Measurements from ENCODE around the gene RANGRF. TPM values are rescaled to one million over a fixed set of nuclear protein-coding genes. Genes with fewer than 3 reads are reported as not detected.

Gene RANGRF
- total RNA-seq, 1 donor from 2014 or later = 25.6 TPM

- DNase-seq = no peak
- intact Hi-C loops (cut with micrococcal nuclease) = no loop called here
- Histone ChIP-seq H3K9me3 (replicated peaks) (no peaks in the 10 kb centered on the region), H3K4me3 (no peak overlapping the region), H3K36me3 (peaks cover 6% of the 10 kb centered on the region), H3K27ac (replicated peaks) (no peak overlapping the region), H3K4me1 (peaks cover 43% of the 10 kb centered on the region), H3K27me3 (ENCODE audit: low read depth) (peaks cover 5% of the 10 kb centered on the region)
- no peak for TF ChIP-seq CTCF (IDR thresholded peaks at IDR 0.05; ENCODE audit: borderline replicate concordance)
Observed at GRCh38 chr17:8324132-8324531, 35.7 kb downstream of the RANGRF start.

- Histone ChIP-seq H3K27ac (replicated peaks) (peak overlapping the region; percentile 84), H3K27me3 (ENCODE audit: low read depth) (peaks cover 5% of the 10 kb centered on the region), H3K4me1 (peaks cover 43% of the 10 kb centered on the region), H3K36me3 (peaks cover 6% of the 10 kb centered on the region), H3K9me3 (replicated peaks) (no peaks in the 10 kb centered on the region), H3K4me3 (no peak overlapping the region)
- intact Hi-C loops (cut with micrococcal nuclease) = no loop called here
- no peak for TF ChIP-seq CTCF (IDR thresholded peaks at IDR 0.05; ENCODE audit: borderline replicate concordance)
- no peak for DNase-seq
Observed at GRCh38 chr17:8324923-8325322, 36.5 kb downstream of the RANGRF start.

DNA sequence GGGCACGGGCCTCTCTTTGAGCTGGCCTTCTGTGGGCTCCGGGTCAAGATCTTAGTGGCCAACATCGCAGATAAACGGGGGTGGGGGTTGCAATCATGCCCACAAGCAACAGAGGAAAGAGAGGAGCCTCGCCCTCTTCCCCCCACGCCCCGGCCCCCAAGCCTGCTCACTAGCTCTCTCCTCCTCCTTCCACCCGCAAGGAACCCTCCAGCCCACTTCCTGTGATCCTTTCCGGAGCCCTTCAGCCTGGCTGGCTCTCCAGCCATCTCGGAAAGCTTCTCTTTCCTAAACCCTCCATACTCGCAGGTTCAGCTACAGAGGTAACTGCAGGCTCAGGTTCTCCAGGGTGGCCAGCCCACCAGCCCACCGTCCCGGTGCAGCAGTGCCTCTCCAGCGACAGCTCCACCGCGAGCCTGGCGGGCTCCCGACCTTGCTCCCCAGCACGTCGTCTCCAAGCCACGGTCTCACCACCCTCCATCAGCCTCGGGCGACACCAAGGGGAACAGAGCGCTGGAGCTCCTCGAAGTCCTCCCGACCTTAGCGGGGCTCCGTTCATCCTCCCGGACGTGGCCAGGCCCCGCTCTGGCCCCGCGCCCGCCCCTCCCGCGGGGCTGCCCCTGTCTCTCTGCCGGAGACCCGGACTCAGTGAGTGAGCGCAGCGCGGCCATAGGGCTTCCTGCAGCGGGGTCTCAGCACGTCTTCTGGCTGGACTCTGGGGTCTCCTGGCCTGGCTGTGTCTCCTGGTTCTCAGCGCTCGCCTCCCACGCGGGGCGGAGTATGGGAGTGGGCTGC, 38.2 kb downstream of the RANGRF start:
- Histone ChIP-seq H3K36me3 (no peaks in the 10 kb centered on the region), H3K4me1 (peaks cover 38% of the 10 kb centered on the region), H3K27me3 (ENCODE audit: low read depth) (peaks cover 5% of the 10 kb centered on the region), H3K9me3 (replicated peaks) (no peaks in the 10 kb centered on the region), H3K27ac (replicated peaks) (peak overlapping the region; percentile 84), H3K4me3 (peak overlapping the region; percentile 73)
- intact Hi-C loops (cut with micrococcal nuclease) = no loop called here
- peak; percentile 48 for DNase-seq
- TF ChIP-seq CTCF (IDR thresholded peaks at IDR 0.05; ENCODE audit: borderline replicate concordance) = no peak

GRCh38 chr17:8327303-8327649, 38.8 kb downstream of the RANGRF start:
- peak overlapping the region; percentile 84 for H3K27ac ChIP-seq (replicated peaks)
- intact Hi-C loops (cut with micrococcal nuclease) = no loop called here
- H3K4me1 ChIP-seq = peaks cover 38% of the 10 kb centered on the region
- no peak for DNase-seq
- TF ChIP-seq CTCF (IDR thresholded peaks at IDR 0.05; ENCODE audit: borderline replicate concordance) = no peak
- no peaks in the 10 kb centered on the region for H3K36me3 ChIP-seq
- H3K27me3 ChIP-seq (ENCODE audit: low read depth) = peaks cover 5% of the 10 kb centered on the region
- H3K9me3 ChIP-seq (replicated peaks) = no peaks in the 10 kb centered on the region
- H3K4me3 ChIP-seq = peak overlapping the region; percentile 73

GRCh38 chr17:8332128-8332527, 43.7 kb downstream of the RANGRF start:
- TF ChIP-seq CTCF (IDR thresholded peaks at IDR 0.05; ENCODE audit: borderline replicate concordance) = no peak

More at GRCh38 chr17:8332128-8332527, 43.7 kb downstream of the RANGRF start:
- intact Hi-C loops (cut with micrococcal nuclease) = no loop called here
- H3K27ac ChIP-seq (replicated peaks) = peak overlapping the region; percentile 46
- no peak overlapping the region for H3K4me3 ChIP-seq
- no peak for DNase-seq
- H3K4me1 ChIP-seq = peaks cover 13% of the 10 kb centered on the region
- H3K36me3 ChIP-seq = no peaks in the 10 kb centered on the region
- no peaks in the 10 kb centered on the region for H3K27me3 ChIP-seq (ENCODE audit: low read depth)
- H3K9me3 ChIP-seq (replicated peaks) = no peaks in the 10 kb centered on the region
